Testis (tissue), 3 donors: ENCODE data around the gene TM4SF5. TPM values are rescaled to one million over a fixed set of nuclear protein-coding genes. Genes with fewer than 3 reads are reported as not detected.

Experiments used
- DNase-seq: peaks from one replicate; pipeline ENCODE4 v3.0.0-alpha.2; 2019
- H3K27ac ChIP-seq, 2 donors: fragments of 200-600 bp; sonication (generic); one replicate each; pipeline ENCODE4 v1.5.1; 2019
- H3K27me3 ChIP-seq: fragments of 200-600 bp; sonication (generic); one replicate; pipeline ENCODE4 v1.5.1; 2019
- H3K36me3 ChIP-seq: fragments of 200-600 bp; sonication (generic); one replicate; pipeline ENCODE4 v1.5.1; 2017; ENCODE audit warnings: low read depth; ENCODE audit errors: missing control alignments
- H3K4me1 ChIP-seq: fragments of 200-600 bp; sonication (generic); one replicate; pipeline ENCODE4 v1.5.1; 2019
- H3K4me3 ChIP-seq, 2 donors: fragments of 200-600 bp; sonication (generic); one replicate each; pipeline ENCODE4 v1.5.1; 2017 to 2019
- H3K9me3 ChIP-seq: fragments of 200-600 bp; sonication (generic); one replicate; pipeline ENCODE4 v1.5.1; 2017
- CTCF ChIP-seq, 3 experiments: fragments of 450-650 bp in 2 of 3; fragments of 200-600 bp in 1 of 3; sonication (generic) in 1 of 3; IDR thresholded peaks; one replicate each; pipeline ENCODE4 v1.5.1; 2016 to 2019; ENCODE audit warnings: antibody characterized with exemption in 3 of 3, mild to moderate bottlenecking in 2 of 3, moderate library complexity in 1 of 3
- POLR2A ChIP-seq: fragments of 450-650 bp; IDR thresholded peaks from one replicate; pipeline ENCODE4 v1.6.1; 2017; ENCODE audit warnings: antibody characterized with exemption, mild to moderate bottlenecking, moderate library complexity
- WGBS, 2 donors: methylation state at CpG; one replicate each; pipeline ENCODE4 v1.1.5; 2018; 5-methylcytosine and 5-hydroxymethylcytosine counted together
- intact Hi-C: fragments of 100-400 bp; cut with DNase I; formaldehyde crosslinking; loops from one replicate; pipeline ENCODE4 v1.15.1; 2023; ENCODE audit warnings: low total_unique reads
- polyA plus RNA-seq: library from polyadenylated mRNA; stranded (reverse); fragments of 350-450 nt; fragmentation: Illumina TruSeq; extraction: RNeasy Lipid Tissue Mini Kit (QIAGEN cat#74804); gene quantifications from one replicate; pipeline ENCODE4 v1.2.3, GENCODE V29; 2014; ENCODE audit warnings: low read depth, low replicate concordance; ENCODE audit not compliant: insufficient read depth
- total RNA-seq, 2 donors: library from RNA; depleted of rRNA; stranded (reverse); fragments of >200 nt; gene quantifications; one replicate each; pipeline ENCODE4 v1.2.3, GENCODE V29; 2016

TM4SF5 gene
- total and polyA plus RNA-seq, 3 donors from 2014 or later: 1.5 TPM; not detected in 2

GRCh38 chr17:4739122-4740024 is 32.3 kb upstream of the TM4SF5 start, which contains the start of the genes CXCL16 and ZMYND15:
CXCL16 (minus strand) TSS chr17:4739928; CDS start chr17:4739339, 589 bp downstream.
ZMYND15 (plus strand) TSS chr17:4739833; CDS start chr17:4740549, 716 bp downstream.
- WGBS, 2 donors: 1 to 3% methylated on average over 6 to 64 of the region's 100 CpGs
- H3K4me3 ChIP-seq: peak within 1 kb of the TSS; percentile 74 to 81
- H3K4me1 ChIP-seq: no peaks in the 10 kb centered on the region
- peak; percentile 60 for DNase-seq
- H3K27me3 ChIP-seq: no peaks in the 10 kb centered on the region
- peak within 1 kb of the TSS; percentile 60 to 61 for H3K27ac ChIP-seq
- H3K9me3 ChIP-seq: no peaks in the 10 kb centered on the region
- no peaks in the 10 kb centered on the region for H3K36me3 ChIP-seq
- TF ChIP-seq POLR2A (no peak), CTCF (IDR thresholded peaks at IDR 0.05) (no peak)
- intact Hi-C loops: loop anchor here (10.0 kb wide), 1 partner anchor 145 kb away; no protein-coding TSS in a partner anchor

GRCh38 chr17:4740025-4740351 is 31.7 kb upstream of the TM4SF5 start:
- WGBS, 2 donors: 9% methylated on average over 4 to 13 of the region's 13 CpGs
- Histone ChIP-seq H3K4me1 (no peaks in the 10 kb centered on the region), H3K4me3 (peak overlapping the region; percentile 74 to 81), H3K9me3 (no peaks in the 10 kb centered on the region), H3K27ac (peak overlapping the region in 1 of 2 donors; percentile 60), H3K36me3 (no peaks in the 10 kb centered on the region), H3K27me3 (no peaks in the 10 kb centered on the region)
- TF ChIP-seq CTCF (IDR thresholded peaks at IDR 0.05) (no peak), POLR2A (no peak)
- intact Hi-C loops: no loop called here
- DNase-seq: no peak

- DNase-seq: no peak
- H3K36me3 ChIP-seq: no peaks in the 10 kb centered on the region
- peak overlapping the region in 1 of 2 donors; percentile 74 for H3K4me3 ChIP-seq
- H3K27ac ChIP-seq: no peak overlapping the region
- TF ChIP-seq POLR2A (no peak), CTCF (IDR thresholded peaks at IDR 0.05) (no peak)
- WGBS, 2 donors: 82 to 83% methylated on average over 6 to 8 of the region's 8 CpGs
- intact Hi-C loops: no loop called here
- no peaks in the 10 kb centered on the region for H3K9me3 ChIP-seq
- H3K4me1 ChIP-seq: no peaks in the 10 kb centered on the region
- H3K27me3 ChIP-seq: no peaks in the 10 kb centered on the region
These were observed 31.1 kb upstream of the TM4SF5 start for GRCh38 chr17:4740584-4740983.

GRCh38 chr17:4741544-4741943 is 30.1 kb upstream of the TM4SF5 start:
- DNase-seq: no peak
- Histone ChIP-seq H3K9me3 (no peaks in the 10 kb centered on the region), H3K4me3 (no peak overlapping the region), H3K4me1 (no peaks in the 10 kb centered on the region), H3K27me3 (no peaks in the 10 kb centered on the region), H3K27ac (no peak overlapping the region), H3K36me3 (no peaks in the 10 kb centered on the region)
- TF ChIP-seq POLR2A (no peak), CTCF (IDR thresholded peaks at IDR 0.05) (no peak)
- WGBS, 2 donors: 87 to 97% methylated on average over 8 of the region's 8 CpGs
- intact Hi-C loops: no loop called here
